Activated CD4-positive, alpha-beta T cell treated with anti-CD3 and anti-CD28 coated beads, Interleukin-2, amount 10 ng/mL, durations not matched to agents 24 days and 14 days (primary cell): ENCODE measurements around the gene TCF4. TPM values are rescaled to one million over a fixed set of nuclear protein-coding genes. Genes with fewer than 3 reads are reported as not detected.

Source experiments
- DNase-seq: peaks from one replicate; pipeline ENCODE4 v3.0.0; 2022
- H3K27ac Mint-ChIP-seq: one replicate; pipeline ENCODE4 v1.8.0; 2022; ENCODE audit warnings: mild to moderate bottlenecking, mixed read lengths
- H3K27me3 Mint-ChIP-seq: one replicate; pipeline ENCODE4 v1.8.0; 2022; ENCODE audit warnings: mixed read lengths
- H3K36me3 Mint-ChIP-seq: one replicate; pipeline ENCODE4 v1.8.0; 2022; ENCODE audit warnings: low read depth, mild to moderate bottlenecking, mixed read lengths
- H3K4me1 Mint-ChIP-seq: one replicate; pipeline ENCODE4 v1.8.0; 2021; ENCODE audit warnings: mixed read lengths
- H3K4me3 Mint-ChIP-seq: one replicate; pipeline ENCODE4 v1.8.0; 2022; ENCODE audit warnings: mild to moderate bottlenecking, moderate library complexity, mixed read lengths
- H3K9me3 Mint-ChIP-seq: one replicate; pipeline ENCODE4 v1.8.0; 2021; ENCODE audit warnings: mixed read lengths
- intact Hi-C: fragments of 100-400 bp; cut with micrococcal nuclease; formaldehyde crosslinking; loops from one replicate; pipeline ENCODE4 v1.15.1; 2023
- total RNA-seq: library from RNA; stranded (reverse); gene quantifications from 2 replicates; pipeline ENCODE4 v1.2.3, GENCODE V29; 2022

The TCF4 gene
- total RNA-seq, 1 donor from 2014 or later = 2.6 TPM

GRCh38 chr18:55546851-55547704 is 40.9 kb downstream of the TCF4 start:
- H3K27me3 Mint-ChIP-seq = no peaks in the 10 kb centered on the region
- H3K4me3 Mint-ChIP-seq = no peak overlapping the region
- no peak for DNase-seq
- H3K36me3 Mint-ChIP-seq = no peaks in the 10 kb centered on the region
- H3K27ac Mint-ChIP-seq = no peak overlapping the region
- H3K4me1 Mint-ChIP-seq = no peaks in the 10 kb centered on the region
- intact Hi-C loops = no loop called here
- no peaks in the 10 kb centered on the region for H3K9me3 Mint-ChIP-seq

- H3K27me3 Mint-ChIP-seq = no peaks in the 10 kb centered on the region
- H3K4me1 Mint-ChIP-seq = no peaks in the 10 kb centered on the region
- H3K9me3 Mint-ChIP-seq = no peaks in the 10 kb centered on the region
- no peak overlapping the region for H3K27ac Mint-ChIP-seq
- DNase-seq = no peak
- H3K36me3 Mint-ChIP-seq = no peaks in the 10 kb centered on the region
- no peak overlapping the region for H3K4me3 Mint-ChIP-seq
- intact Hi-C loops = no loop called here
These were observed 44.0 kb downstream of the TCF4 start for GRCh38 chr18:55544014-55544413.

- no peak overlapping the region for H3K27ac Mint-ChIP-seq
- no peak for DNase-seq
- H3K4me3 Mint-ChIP-seq = no peak overlapping the region
- intact Hi-C loops = no loop called here
- H3K9me3 Mint-ChIP-seq = no peaks in the 10 kb centered on the region
- no peaks in the 10 kb centered on the region for H3K36me3 Mint-ChIP-seq
- H3K4me1 Mint-ChIP-seq = no peaks in the 10 kb centered on the region
- no peaks in the 10 kb centered on the region for H3K27me3 Mint-ChIP-seq
These were observed 44.8 kb downstream of the TCF4 start for GRCh38 chr18:55543130-55543704.

- no peaks in the 10 kb centered on the region for H3K27me3 Mint-ChIP-seq
- no peaks in the 10 kb centered on the region for H3K36me3 Mint-ChIP-seq
- intact Hi-C loops = no loop called here
- H3K9me3 Mint-ChIP-seq = no peaks in the 10 kb centered on the region
- no peak for DNase-seq
- no peak overlapping the region for H3K4me3 Mint-ChIP-seq
- no peaks in the 10 kb centered on the region for H3K4me1 Mint-ChIP-seq
- no peak overlapping the region for H3K27ac Mint-ChIP-seq
These were observed 46.4 kb downstream of the TCF4 start for GRCh38 chr18:55541571-55541970.

- no peaks in the 10 kb centered on the region for H3K4me1 Mint-ChIP-seq
- no peak for DNase-seq
- H3K27me3 Mint-ChIP-seq = no peaks in the 10 kb centered on the region
- intact Hi-C loops = no loop called here
- H3K27ac Mint-ChIP-seq = no peak overlapping the region
- no peaks in the 10 kb centered on the region for H3K36me3 Mint-ChIP-seq
- H3K4me3 Mint-ChIP-seq = no peak overlapping the region
- H3K9me3 Mint-ChIP-seq = no peaks in the 10 kb centered on the region
These were observed 48.8 kb downstream of the TCF4 start for GRCh38 chr18:55539240-55539639.

- Mint-ChIP-seq H3K9me3 (no peaks in the 10 kb centered on the region), H3K27ac (no peak overlapping the region), H3K36me3 (no peaks in the 10 kb centered on the region), H3K4me1 (no peaks in the 10 kb centered on the region), H3K27me3 (no peaks in the 10 kb centered on the region), H3K4me3 (no peak overlapping the region)
- DNase-seq = no peak
- intact Hi-C loops = no loop called here
These were observed 53.0 kb downstream of the TCF4 start for GRCh38 chr18:55534996-55535395.

GRCh38 chr18:55534547-55534946 is 53.4 kb downstream of the TCF4 start:
- Mint-ChIP-seq H3K36me3 (no peaks in the 10 kb centered on the region), H3K4me3 (no peak overlapping the region), H3K9me3 (no peaks in the 10 kb centered on the region), H3K4me1 (no peaks in the 10 kb centered on the region), H3K27me3 (no peaks in the 10 kb centered on the region), H3K27ac (no peak overlapping the region)
- intact Hi-C loops = no loop called here
- DNase-seq = no peak

GRCh38 chr18:55530166-55530565 is 57.8 kb downstream of the TCF4 start:
- H3K4me1 Mint-ChIP-seq = no peaks in the 10 kb centered on the region

GRCh38 chr18:55529581-55529980 is 58.4 kb downstream of the TCF4 start:
- Mint-ChIP-seq H3K27ac (no peak overlapping the region), H3K36me3 (no peaks in the 10 kb centered on the region), H3K4me3 (no peak overlapping the region), H3K27me3 (no peaks in the 10 kb centered on the region), H3K9me3 (no peaks in the 10 kb centered on the region), H3K4me1 (no peaks in the 10 kb centered on the region)
- DNase-seq = no peak
- intact Hi-C loops = loop anchor here (10.0 kb wide), 1 partner anchor 115 kb away; no protein-coding TSS in a partner anchor

More at GRCh38 chr18:55530166-55530565, 57.8 kb downstream of the TCF4 start:
- Mint-ChIP-seq H3K9me3 (no peaks in the 10 kb centered on the region), H3K27me3 (no peaks in the 10 kb centered on the region), H3K4me3 (no peak overlapping the region), H3K27ac (no peak overlapping the region), H3K36me3 (no peaks in the 10 kb centered on the region)
- intact Hi-C loops = no loop called here
- DNase-seq = no peak

GRCh38 chr18:55525845-55526244 is 62.1 kb downstream of the TCF4 start:
- H3K4me1 Mint-ChIP-seq = no peaks in the 10 kb centered on the region
- H3K9me3 Mint-ChIP-seq = no peaks in the 10 kb centered on the region
- intact Hi-C loops = loop anchor here (10.0 kb wide), 1 partner anchor 111 kb away; no protein-coding TSS in a partner anchor
- no peak overlapping the region for H3K4me3 Mint-ChIP-seq
- H3K36me3 Mint-ChIP-seq = no peaks in the 10 kb centered on the region
- no peaks in the 10 kb centered on the region for H3K27me3 Mint-ChIP-seq
- no peak for DNase-seq
- H3K27ac Mint-ChIP-seq = no peak overlapping the region

GRCh38 chr18:55524353-55525073 is 63.5 kb downstream of the TCF4 start:
- Mint-ChIP-seq H3K27ac (no peak overlapping the region), H3K4me3 (no peak overlapping the region), H3K4me1 (no peaks in the 10 kb centered on the region), H3K36me3 (no peaks in the 10 kb centered on the region), H3K9me3 (no peaks in the 10 kb centered on the region), H3K27me3 (no peaks in the 10 kb centered on the region)
- intact Hi-C loops = loop anchor here (10.0 kb wide), 1 partner anchor 110 kb away; no protein-coding TSS in a partner anchor
- no peak for DNase-seq

- Mint-ChIP-seq H3K4me1 (no peaks in the 10 kb centered on the region), H3K27me3 (no peaks in the 10 kb centered on the region), H3K36me3 (no peaks in the 10 kb centered on the region), H3K9me3 (no peaks in the 10 kb centered on the region), H3K4me3 (no peak overlapping the region), H3K27ac (no peak overlapping the region)
- intact Hi-C loops = loop anchor here (10.0 kb wide), 1 partner anchor 108 kb away; no protein-coding TSS in a partner anchor
- no peak for DNase-seq
These were observed 65.0 kb downstream of the TCF4 start for GRCh38 chr18:55523001-55523400.

- peak; percentile 69 for DNase-seq
- H3K9me3 Mint-ChIP-seq = no peaks in the 10 kb centered on the region
- intact Hi-C loops = loop anchor here (10.0 kb wide), 1 partner anchor 107 kb away; no protein-coding TSS in a partner anchor
- no peaks in the 10 kb centered on the region for H3K27me3 Mint-ChIP-seq
- no peak overlapping the region for H3K27ac Mint-ChIP-seq
- no peak overlapping the region for H3K4me3 Mint-ChIP-seq
- H3K36me3 Mint-ChIP-seq = no peaks in the 10 kb centered on the region
- H3K4me1 Mint-ChIP-seq = no peaks in the 10 kb centered on the region
These were observed 66.0 kb downstream of the TCF4 start for GRCh38 chr18:55522011-55522410.

GRCh38 chr18:55517055-55517454 is 70.9 kb downstream of the TCF4 start:
- no peaks in the 10 kb centered on the region for H3K27me3 Mint-ChIP-seq
- H3K9me3 Mint-ChIP-seq = no peaks in the 10 kb centered on the region
- no peaks in the 10 kb centered on the region for H3K4me1 Mint-ChIP-seq
- no peak for DNase-seq
- H3K4me3 Mint-ChIP-seq = no peak overlapping the region
- H3K27ac Mint-ChIP-seq = no peak overlapping the region
- intact Hi-C loops = no loop called here
- H3K36me3 Mint-ChIP-seq = no peaks in the 10 kb centered on the region
